GM12891 (cell line): ENCODE measurements around the gene SHB.

Source experiments
- PAX5 ChIP-seq: IDR thresholded peaks from 2 replicates; pipeline ENCODE4 v1.6.1; 2011; ENCODE audit warnings: low read length, moderate library complexity, mild to moderate bottlenecking; ENCODE audit not compliant: insufficient read depth, severe bottlenecking
- POLR2A ChIP-seq: IDR thresholded peaks from 2 replicates; pipeline ENCODE4 v1.6.1; 2011; ENCODE audit warnings: low read depth, low read length, control low read depth
- POLR2AphosphoS5 ChIP-seq: IDR thresholded peaks from 2 replicates; pipeline ENCODE4 v1.6.1; 2011; ENCODE audit warnings: low read depth, low read length, control low read depth
- SPI1 ChIP-seq: IDR thresholded peaks from 2 replicates; pipeline ENCODE4 v1.6.1; 2011; ENCODE audit warnings: low read depth, low read length, control low read depth

GRCh38 chr9:37963936-37964739 is 104.9 kb downstream of the SHB start:
- no peak for TF ChIP-seq PAX5
- no peak for TF ChIP-seq SPI1
- TF ChIP-seq POLR2A, result no peak
- no peak for TF ChIP-seq POLR2AphosphoS5
